ENCODE data around the gene SCN3B. TPM values are rescaled to one million over a fixed set of nuclear protein-coding genes. Genes with fewer than 3 reads are reported as not detected.

The SCN3B gene
- polyA plus RNA-seq, 1 donor (not counting 4 experiments of a cell fraction or from before 2014, with no cell fraction given): 0.08 TPM

DNA sequence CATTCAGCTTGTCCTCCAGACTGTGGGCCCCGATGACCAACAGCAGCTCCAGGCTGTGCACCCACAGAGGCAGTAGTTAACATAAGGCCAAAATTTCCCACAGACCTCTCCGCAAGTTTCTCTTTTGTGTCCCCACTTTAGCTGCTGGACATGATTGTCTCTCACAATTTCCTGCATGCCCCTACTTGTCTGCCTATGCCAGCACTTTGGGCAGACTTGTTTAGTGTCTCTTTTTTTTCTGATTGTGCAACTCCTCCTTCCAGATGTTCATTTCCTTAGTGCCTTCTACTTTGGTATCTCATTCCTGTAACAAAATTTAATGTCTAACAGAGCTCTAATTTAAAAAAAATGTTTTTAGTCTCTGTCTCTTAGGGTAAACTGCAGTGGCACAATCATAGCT, 23.8 kb upstream of the SCN3B start:
- DNase-seq (ENCODE audit: low read depth, low spot score): no peak

DNA sequence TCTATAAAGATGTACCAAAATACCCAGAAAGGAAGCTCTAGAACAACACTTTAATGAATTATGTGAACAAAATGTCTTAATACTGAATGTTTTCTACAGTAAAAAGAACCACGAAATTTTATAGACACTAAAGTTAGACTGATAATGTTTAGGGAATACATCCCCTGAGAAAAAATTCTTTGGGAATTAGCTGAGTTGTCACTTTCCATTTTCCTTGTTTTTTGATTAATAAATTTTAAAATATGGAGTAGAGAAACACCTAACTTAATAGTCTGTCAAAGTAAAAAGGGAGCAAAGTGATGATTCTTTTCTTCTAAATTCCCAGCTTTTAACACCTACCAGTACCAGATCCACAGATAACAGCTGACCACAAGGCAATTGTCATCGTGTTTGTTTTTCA, 23.1 kb upstream of the SCN3B start:
- H3K4me1 ChIP-seq (ENCODE audit: control insufficient read depth, extremely low read depth, insufficient read depth, low read length): peaks cover 4% of the 10 kb centered on the region
- H3K4me3 ChIP-seq (ENCODE audit: control insufficient read depth in 2 of 3, extremely low read depth in 1 of 3, insufficient read depth in 2 of 3, low read depth in 1 of 3, low read length in 3 of 3): no peak overlapping the region
- DNase-seq (ENCODE audit: low read depth, low spot score) (no peak), FAIRE-seq (no peak)
- H2AFZ ChIP-seq (ENCODE audit: control insufficient read depth, low read length): no peak overlapping the region
- H3K9ac ChIP-seq (ENCODE audit: control insufficient read depth, extremely low read depth, insufficient read depth, low read length): no peak overlapping the region
- H3K27ac ChIP-seq (ENCODE audit: control insufficient read depth, insufficient read depth, low read length): no peak overlapping the region
- H3K9me3 ChIP-seq (ENCODE audit: control insufficient read depth, low read depth, low read length): no peaks in the 10 kb centered on the region
- H4K20me1 ChIP-seq (ENCODE audit: control insufficient read depth, extremely low read depth, insufficient read depth, low read length): no peaks in the 10 kb centered on the region
- H3K27me3 ChIP-seq (ENCODE audit: control insufficient read depth, extremely low read depth, insufficient read depth, low read length): peaks cover 3% of the 10 kb centered on the region
- TF ChIP-seq EZH2 (IDR thresholded peaks at IDR 0.05; ENCODE audit: low read length): no peak
- TF ChIP-seq, protein P1, sequence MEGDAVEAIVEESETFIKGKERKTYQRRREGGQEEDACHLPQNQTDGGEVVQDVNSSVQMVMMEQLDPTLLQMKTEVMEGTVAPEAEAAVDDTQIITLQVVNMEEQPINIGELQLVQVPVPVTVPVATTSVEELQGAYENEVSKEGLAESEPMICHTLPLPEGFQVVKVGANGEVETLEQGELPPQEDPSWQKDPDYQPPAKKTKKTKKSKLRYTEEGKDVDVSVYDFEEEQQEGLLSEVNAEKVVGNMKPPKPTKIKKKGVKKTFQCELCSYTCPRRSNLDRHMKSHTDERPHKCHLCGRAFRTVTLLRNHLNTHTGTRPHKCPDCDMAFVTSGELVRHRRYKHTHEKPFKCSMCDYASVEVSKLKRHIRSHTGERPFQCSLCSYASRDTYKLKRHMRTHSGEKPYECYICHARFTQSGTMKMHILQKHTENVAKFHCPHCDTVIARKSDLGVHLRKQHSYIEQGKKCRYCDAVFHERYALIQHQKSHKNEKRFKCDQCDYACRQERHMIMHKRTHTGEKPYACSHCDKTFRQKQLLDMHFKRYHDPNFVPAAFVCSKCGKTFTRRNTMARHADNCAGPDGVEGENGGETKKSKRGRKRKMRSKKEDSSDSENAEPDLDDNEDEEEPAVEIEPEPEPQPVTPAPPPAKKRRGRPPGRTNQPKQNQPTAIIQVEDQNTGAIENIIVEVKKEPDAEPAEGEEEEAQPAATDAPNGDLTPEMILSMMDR (optimal IDR thresholded peaks at IDR 0.05 in 1 of 3, IDR thresholded peaks at IDR 0.05 in 1 of 3, conservative IDR thresholded peaks at IDR 0.05 in 1 of 3; ENCODE audit: extremely low read depth in 1 of 3, insufficient read depth in 2 of 3, low read length in 3 of 3): no peak
- no peaks in the 10 kb centered on the region for H3K9me1 ChIP-seq (ENCODE audit: control insufficient read depth, extremely low read depth, insufficient read depth, low read length)
- dilution Hi-C loops (cut with MboI; ENCODE audit: extremely low pct_ligation_motif_present, low sequenced_read_pairs): no loop called here
- H3K79me2 ChIP-seq (ENCODE audit: control insufficient read depth, insufficient read depth, low read length): no peaks in the 10 kb centered on the region
- no peak overlapping the region for H3K4me2 ChIP-seq (ENCODE audit: control insufficient read depth, extremely low read depth, insufficient read depth, low read depth, low read length)
- no peaks in the 10 kb centered on the region for H3K36me3 ChIP-seq (ENCODE audit: control insufficient read depth in 2 of 2, extremely low read depth in 1 of 2, insufficient read depth in 2 of 2, low read length in 2 of 2)

More for the DNA sequence above, 23.8 kb upstream of the SCN3B start:
- no peak overlapping the region for H2AFZ ChIP-seq (ENCODE audit: control insufficient read depth, low read length)
- FAIRE-seq: no peak
- no peak overlapping the region for H3K9ac ChIP-seq (ENCODE audit: control insufficient read depth, extremely low read depth, insufficient read depth, low read length)
- H3K36me3 ChIP-seq (ENCODE audit: control insufficient read depth in 2 of 2, extremely low read depth in 1 of 2, insufficient read depth in 2 of 2, low read length in 2 of 2): no peaks in the 10 kb centered on the region
- dilution Hi-C loops (cut with MboI; ENCODE audit: extremely low pct_ligation_motif_present, low sequenced_read_pairs): no loop called here
- H3K9me1 ChIP-seq (ENCODE audit: control insufficient read depth, extremely low read depth, insufficient read depth, low read length): no peaks in the 10 kb centered on the region
- peaks cover 3% of the 10 kb centered on the region for H3K27me3 ChIP-seq (ENCODE audit: control insufficient read depth, extremely low read depth, insufficient read depth, low read length)
- H3K27ac ChIP-seq (ENCODE audit: control insufficient read depth, insufficient read depth, low read length): no peak overlapping the region
- H3K9me3 ChIP-seq (ENCODE audit: control insufficient read depth, low read depth, low read length): no peaks in the 10 kb centered on the region
- TF ChIP-seq, protein P1 (optimal IDR thresholded peaks at IDR 0.05 in 1 of 3, IDR thresholded peaks at IDR 0.05 in 1 of 3, conservative IDR thresholded peaks at IDR 0.05 in 1 of 3; ENCODE audit: extremely low read depth in 1 of 3, insufficient read depth in 2 of 3, low read length in 3 of 3): no peak
- no peak for TF ChIP-seq EZH2 (IDR thresholded peaks at IDR 0.05; ENCODE audit: low read length)
- H3K79me2 ChIP-seq (ENCODE audit: control insufficient read depth, insufficient read depth, low read length): no peaks in the 10 kb centered on the region
- no peaks in the 10 kb centered on the region for H4K20me1 ChIP-seq (ENCODE audit: control insufficient read depth, extremely low read depth, insufficient read depth, low read length)
- peaks cover 4% of the 10 kb centered on the region for H3K4me1 ChIP-seq (ENCODE audit: control insufficient read depth, extremely low read depth, insufficient read depth, low read length)
- no peak overlapping the region for H3K4me3 ChIP-seq (ENCODE audit: control insufficient read depth in 2 of 3, extremely low read depth in 1 of 3, insufficient read depth in 2 of 3, low read depth in 1 of 3, low read length in 3 of 3)
- H3K4me2 ChIP-seq (ENCODE audit: control insufficient read depth, extremely low read depth, insufficient read depth, low read depth, low read length): no peak overlapping the region
